ENCODE results near the gene NR3C1. TPM values are rescaled to one million over a fixed set of nuclear protein-coding genes. Genes with fewer than 3 reads are reported as not detected.

Gene NR3C1
- total RNA-seq, 1 experiment from 2014 or later, result 16.0 TPM

DNA sequence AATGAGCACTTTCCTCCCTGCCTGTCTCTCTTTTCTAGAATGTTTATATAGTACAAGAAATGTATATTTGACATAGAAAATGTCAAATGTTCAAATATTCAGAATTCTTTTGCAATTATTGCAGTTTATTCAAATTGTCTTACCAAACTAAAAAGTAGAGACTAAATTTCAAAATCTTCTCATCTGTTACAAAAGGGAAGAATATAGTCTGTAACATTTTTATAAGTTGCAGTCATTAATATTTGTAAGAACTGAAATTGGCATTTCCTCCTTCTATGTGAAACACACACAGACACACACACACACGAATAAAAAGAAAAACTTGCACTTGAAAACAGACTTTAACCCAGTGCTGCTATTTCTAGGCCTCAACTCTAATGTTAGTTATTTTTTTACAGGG is 56.4 kb downstream of the NR3C1 start:
- TF ChIP-seq SP1 (IDR thresholded peaks at IDR 0.05; ENCODE audit: low read depth), result no peak
- TF ChIP-seq, protein P1, sequence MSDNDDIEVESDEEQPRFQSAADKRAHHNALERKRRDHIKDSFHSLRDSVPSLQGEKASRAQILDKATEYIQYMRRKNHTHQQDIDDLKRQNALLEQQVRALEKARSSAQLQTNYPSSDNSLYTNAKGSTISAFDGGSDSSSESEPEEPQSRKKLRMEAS (IDR thresholded peaks at IDR 0.05), result no peak
- TF ChIP-seq, protein P2, sequence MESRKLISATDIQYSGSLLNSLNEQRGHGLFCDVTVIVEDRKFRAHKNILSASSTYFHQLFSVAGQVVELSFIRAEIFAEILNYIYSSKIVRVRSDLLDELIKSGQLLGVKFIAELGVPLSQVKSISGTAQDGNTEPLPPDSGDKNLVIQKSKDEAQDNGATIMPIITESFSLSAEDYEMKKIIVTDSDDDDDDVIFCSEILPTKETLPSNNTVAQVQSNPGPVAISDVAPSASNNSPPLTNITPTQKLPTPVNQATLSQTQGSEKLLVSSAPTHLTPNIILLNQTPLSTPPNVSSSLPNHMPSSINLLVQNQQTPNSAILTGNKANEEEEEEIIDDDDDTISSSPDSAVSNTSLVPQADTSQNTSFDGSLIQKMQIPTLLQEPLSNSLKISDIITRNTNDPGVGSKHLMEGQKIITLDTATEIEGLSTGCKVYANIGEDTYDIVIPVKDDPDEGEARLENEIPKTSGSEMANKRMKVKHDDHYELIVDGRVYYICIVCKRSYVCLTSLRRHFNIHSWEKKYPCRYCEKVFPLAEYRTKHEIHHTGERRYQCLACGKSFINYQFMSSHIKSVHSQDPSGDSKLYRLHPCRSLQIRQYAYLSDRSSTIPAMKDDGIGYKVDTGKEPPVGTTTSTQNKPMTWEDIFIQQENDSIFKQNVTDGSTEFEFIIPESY (IDR thresholded peaks at IDR 0.05; ENCODE audit: extremely low read depth, insufficient replicate concordance, low read length), result no peak
- Histone ChIP-seq H3K4me2 (ENCODE audit: low read length) (no peak overlapping the region), H2AFZ (ENCODE audit: low read depth, low read length, poor library complexity, severe bottlenecking) (no peak overlapping the region), H4K20me1 (ENCODE audit: insufficient read depth) (no peaks in the 10 kb centered on the region), H3K4me1 (ENCODE audit: control insufficient read depth in 1 of 2, insufficient read depth in 2 of 2, low read length in 2 of 2) (peaks cover 12 to 31% of the 10 kb centered on the region in 2 experiments), H3K4me3 (replicated peaks in 1 of 2; ENCODE audit: low read depth in 1 of 2, low read length in 2 of 2) (no peak overlapping the region), H3K9me2 (ENCODE audit: insufficient read depth) (no peaks in the 10 kb centered on the region), H3K79me2 (ENCODE audit: insufficient read depth, low read length) (no peaks in the 10 kb centered on the region), H3K27ac (ENCODE audit: low read depth, low read length) (no peak overlapping the region), H3K27me3 (ENCODE audit: insufficient read depth, low read length) (no peaks in the 10 kb centered on the region), H3K9ac (ENCODE audit: low read length) (no peak overlapping the region), H3K36me3 (ENCODE audit: control insufficient read depth in 1 of 2, insufficient read depth in 2 of 2, low read length in 2 of 2) (no peaks in the 10 kb centered on the region), H3K9me3 (ENCODE audit: control insufficient read depth in 1 of 2, insufficient read depth in 1 of 2, low read depth in 1 of 2, low read length in 2 of 2) (no peaks in the 10 kb centered on the region)
- DNase-seq (ENCODE audit: low read depth, low spot score) (no peak), ATAC-seq (no peak)
- ChIA-PET RAD21 (ENCODE audit: low non-redundant PET in 1 of 2, low total read pairs in 2 of 2, uncharacterized antibody in 2 of 2, unreplicated experiment in 2 of 2) (no interaction called here), POLR2A (no interaction called here), CTCF (no interaction called here)
- intact Hi-C loops (cut with micrococcal nuclease), result no loop called here
- no TSS peak for BruUV-seq (replicated peaks)

DNA sequence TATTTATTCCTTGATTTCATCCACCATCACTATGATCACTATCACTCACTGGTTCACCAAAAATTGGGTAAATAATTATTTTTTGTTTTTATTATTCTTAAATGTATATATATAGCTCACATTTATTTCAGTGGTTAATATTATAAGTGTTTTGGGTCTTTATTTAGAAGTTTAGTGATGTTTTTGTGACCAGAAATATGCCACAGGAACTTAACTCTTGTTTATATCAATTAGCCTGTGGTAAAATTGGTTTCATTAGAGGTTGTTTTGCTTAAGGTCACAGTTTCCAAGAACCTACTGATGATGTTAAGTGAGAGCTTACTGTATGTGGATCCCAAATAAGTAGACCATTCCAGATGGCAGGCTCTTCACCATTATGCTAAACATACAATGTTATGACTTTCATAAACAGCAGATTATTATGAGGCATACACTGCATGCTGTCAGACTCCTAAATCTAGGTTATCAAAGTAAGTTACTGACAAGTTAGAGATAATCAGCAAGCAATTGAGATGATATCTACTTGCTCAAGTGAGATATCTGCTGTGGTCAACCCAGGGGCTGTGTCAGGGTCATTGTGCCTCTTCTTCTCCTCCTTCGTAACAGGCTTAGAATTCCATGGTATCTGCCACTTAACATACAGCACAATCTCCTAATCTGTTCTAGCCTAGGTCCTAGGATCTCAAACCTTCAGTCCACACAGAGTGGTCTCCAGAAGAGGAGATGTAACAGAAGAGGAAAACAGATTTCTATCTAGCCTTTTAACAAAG is 57.6 kb downstream of the NR3C1 start:
- H3K4me2 ChIP-seq (ENCODE audit: low read length), result no peak overlapping the region
- H2AFZ ChIP-seq (ENCODE audit: low read depth, low read length, poor library complexity, severe bottlenecking), result no peak overlapping the region
- no peak overlapping the region for H3K9ac ChIP-seq (ENCODE audit: low read length)
- H3K9me2 ChIP-seq (ENCODE audit: insufficient read depth), result no peaks in the 10 kb centered on the region
- no peaks in the 10 kb centered on the region for H3K36me3 ChIP-seq (ENCODE audit: control insufficient read depth in 1 of 2, insufficient read depth in 2 of 2, low read length in 2 of 2)
- intact Hi-C loops (cut with micrococcal nuclease), result no loop called here
- ChIA-PET POLR2A (no interaction called here), CTCF (no interaction called here), RAD21 (ENCODE audit: low non-redundant PET in 1 of 2, low total read pairs in 2 of 2, uncharacterized antibody in 2 of 2, unreplicated experiment in 2 of 2) (no interaction called here)
- no peak overlapping the region for H3K27ac ChIP-seq (ENCODE audit: low read depth, low read length)
- H4K20me1 ChIP-seq (ENCODE audit: insufficient read depth), result no peaks in the 10 kb centered on the region
- no peaks in the 10 kb centered on the region for H3K79me2 ChIP-seq (ENCODE audit: insufficient read depth, low read length)
- no peak overlapping the region for H3K4me3 ChIP-seq (replicated peaks in 1 of 2; ENCODE audit: low read depth in 1 of 2, low read length in 2 of 2)
- ATAC-seq (no peak), DNase-seq (ENCODE audit: low read depth, low spot score) (no peak)
- H3K27me3 ChIP-seq (ENCODE audit: insufficient read depth, low read length), result no peaks in the 10 kb centered on the region
- no TSS peak for BruUV-seq (replicated peaks)
- no peaks in the 10 kb centered on the region for H3K9me3 ChIP-seq (ENCODE audit: control insufficient read depth in 1 of 2, insufficient read depth in 1 of 2, low read depth in 1 of 2, low read length in 2 of 2)
- H3K4me1 ChIP-seq (ENCODE audit: control insufficient read depth in 1 of 2, insufficient read depth in 2 of 2, low read length in 2 of 2), result peaks cover 12 to 25% of the 10 kb centered on the region in 2 experiments
- no peak for TF ChIP-seq JUND (IDR thresholded peaks at IDR 0.05)
- TF ChIP-seq POLR2AphosphoS5 (IDR thresholded peaks at IDR 0.05; ENCODE audit: low read depth, low read length), result no peak
- TF ChIP-seq RAD21 (IDR thresholded peaks at IDR 0.05; ENCODE audit: low read depth), result no peak
- TF ChIP-seq, protein P3, sequence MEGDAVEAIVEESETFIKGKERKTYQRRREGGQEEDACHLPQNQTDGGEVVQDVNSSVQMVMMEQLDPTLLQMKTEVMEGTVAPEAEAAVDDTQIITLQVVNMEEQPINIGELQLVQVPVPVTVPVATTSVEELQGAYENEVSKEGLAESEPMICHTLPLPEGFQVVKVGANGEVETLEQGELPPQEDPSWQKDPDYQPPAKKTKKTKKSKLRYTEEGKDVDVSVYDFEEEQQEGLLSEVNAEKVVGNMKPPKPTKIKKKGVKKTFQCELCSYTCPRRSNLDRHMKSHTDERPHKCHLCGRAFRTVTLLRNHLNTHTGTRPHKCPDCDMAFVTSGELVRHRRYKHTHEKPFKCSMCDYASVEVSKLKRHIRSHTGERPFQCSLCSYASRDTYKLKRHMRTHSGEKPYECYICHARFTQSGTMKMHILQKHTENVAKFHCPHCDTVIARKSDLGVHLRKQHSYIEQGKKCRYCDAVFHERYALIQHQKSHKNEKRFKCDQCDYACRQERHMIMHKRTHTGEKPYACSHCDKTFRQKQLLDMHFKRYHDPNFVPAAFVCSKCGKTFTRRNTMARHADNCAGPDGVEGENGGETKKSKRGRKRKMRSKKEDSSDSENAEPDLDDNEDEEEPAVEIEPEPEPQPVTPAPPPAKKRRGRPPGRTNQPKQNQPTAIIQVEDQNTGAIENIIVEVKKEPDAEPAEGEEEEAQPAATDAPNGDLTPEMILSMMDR (IDR thresholded peaks at IDR 0.05 in 2 of 3, conservative IDR thresholded peaks at IDR 0.05 in 1 of 3; ENCODE audit: borderline replicate concordance in 1 of 3, insufficient read depth in 1 of 3, low read depth in 2 of 3, low read length in 2 of 3), result no peak
- TF ChIP-seq POLR2A (IDR thresholded peaks at IDR 0.05; ENCODE audit: borderline replicate concordance, extremely low read depth, insufficient read depth, insufficient read length), result no peak
- TF ChIP-seq ZFX (IDR thresholded peaks at IDR 0.05), result no peak
- TF ChIP-seq EGR1 (IDR thresholded peaks at IDR 0.05; ENCODE audit: low read depth), result no peak
- no peak for TF ChIP-seq CBX3 (IDR thresholded peaks at IDR 0.05; ENCODE audit: low read depth)
- TF ChIP-seq, protein P4, sequence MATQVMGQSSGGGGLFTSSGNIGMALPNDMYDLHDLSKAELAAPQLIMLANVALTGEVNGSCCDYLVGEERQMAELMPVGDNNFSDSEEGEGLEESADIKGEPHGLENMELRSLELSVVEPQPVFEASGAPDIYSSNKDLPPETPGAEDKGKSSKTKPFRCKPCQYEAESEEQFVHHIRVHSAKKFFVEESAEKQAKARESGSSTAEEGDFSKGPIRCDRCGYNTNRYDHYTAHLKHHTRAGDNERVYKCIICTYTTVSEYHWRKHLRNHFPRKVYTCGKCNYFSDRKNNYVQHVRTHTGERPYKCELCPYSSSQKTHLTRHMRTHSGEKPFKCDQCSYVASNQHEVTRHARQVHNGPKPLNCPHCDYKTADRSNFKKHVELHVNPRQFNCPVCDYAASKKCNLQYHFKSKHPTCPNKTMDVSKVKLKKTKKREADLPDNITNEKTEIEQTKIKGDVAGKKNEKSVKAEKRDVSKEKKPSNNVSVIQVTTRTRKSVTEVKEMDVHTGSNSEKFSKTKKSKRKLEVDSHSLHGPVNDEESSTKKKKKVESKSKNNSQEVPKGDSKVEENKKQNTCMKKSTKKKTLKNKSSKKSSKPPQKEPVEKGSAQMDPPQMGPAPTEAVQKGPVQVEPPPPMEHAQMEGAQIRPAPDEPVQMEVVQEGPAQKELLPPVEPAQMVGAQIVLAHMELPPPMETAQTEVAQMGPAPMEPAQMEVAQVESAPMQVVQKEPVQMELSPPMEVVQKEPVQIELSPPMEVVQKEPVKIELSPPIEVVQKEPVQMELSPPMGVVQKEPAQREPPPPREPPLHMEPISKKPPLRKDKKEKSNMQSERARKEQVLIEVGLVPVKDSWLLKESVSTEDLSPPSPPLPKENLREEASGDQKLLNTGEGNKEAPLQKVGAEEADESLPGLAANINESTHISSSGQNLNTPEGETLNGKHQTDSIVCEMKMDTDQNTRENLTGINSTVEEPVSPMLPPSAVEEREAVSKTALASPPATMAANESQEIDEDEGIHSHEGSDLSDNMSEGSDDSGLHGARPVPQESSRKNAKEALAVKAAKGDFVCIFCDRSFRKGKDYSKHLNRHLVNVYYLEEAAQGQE (IDR thresholded peaks at IDR 0.05; ENCODE audit: low read depth), result no peak
- no peak for TF ChIP-seq ZNF274 (IDR thresholded peaks at IDR 0.05; ENCODE audit: low read depth, low read length)

Data from HCT116 (cell line).